HG02763 (cell line): ENCODE data around the gene ANKRD2.
"Not testable (repeated sequence)": the region's sequence is repeated elsewhere in the genome, so short reads cannot be mapped to it uniquely, and the experiment has no call there.

ENCODE experiments used
- ATAC-seq: cut with Tn5 transposase; IDR thresholded peaks from one replicate; pipeline ENCODE4 v1.9.1; 2021; ENCODE audit warnings: mild to moderate bottlenecking, moderate library complexity; ENCODE audit not compliant: unreplicated experiment

The ANKRD2 gene

GRCh38 chr10:97572214-97572989 lies at the start of gene ANKRD2:
Gene ANKRD2, plus strand, starts transcription at chr10:97572779. Its CDS starts 10 bp downstream, at chr10:97572789.
- peak; percentile 59 for ATAC-seq

GRCh38 chr10:97522937-97523336 lies 49.6 kb upstream of the ANKRD2 start:
- no peak for ATAC-seq

DNA sequence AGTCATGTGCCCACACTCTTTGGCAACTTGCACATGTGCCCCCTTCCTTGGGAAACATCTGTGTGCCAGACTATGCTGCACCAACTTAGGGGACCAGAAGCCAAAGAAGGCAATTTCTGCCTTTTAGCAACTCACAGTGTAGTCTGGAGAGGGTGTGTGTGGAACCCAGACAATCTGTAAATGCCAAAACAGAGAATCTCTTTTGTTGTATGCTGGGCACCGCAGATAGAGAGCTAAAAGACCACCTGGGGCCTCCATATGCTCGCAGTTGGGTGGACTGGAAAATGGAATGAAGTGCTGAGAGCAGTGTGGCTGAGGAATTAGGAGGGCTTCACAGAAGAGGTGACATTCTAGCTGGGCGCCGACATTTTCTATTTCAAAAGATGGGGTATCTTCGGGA lies 47.5 kb upstream of the ANKRD2 start:
- no peak for ATAC-seq

DNA sequence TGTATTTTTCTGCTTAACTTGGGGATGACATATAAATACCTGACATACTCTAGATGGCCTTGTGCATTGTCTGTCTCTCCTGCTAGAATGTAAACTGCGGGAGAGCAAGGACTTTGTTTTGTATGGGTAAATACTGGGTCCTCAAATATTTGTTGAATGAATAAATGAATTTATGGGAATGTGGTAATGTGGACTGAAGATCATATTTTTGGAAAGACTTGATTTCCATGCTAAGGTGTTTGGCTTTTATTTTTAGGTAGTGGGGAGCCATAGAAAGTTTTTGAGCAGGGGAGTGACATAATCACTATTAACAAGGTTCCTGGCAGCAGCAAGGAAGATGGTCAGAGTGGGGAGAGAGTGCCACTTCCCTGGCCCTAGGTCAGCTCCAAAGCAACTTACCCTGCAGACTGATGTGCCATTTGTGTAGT lies 46.9 kb upstream of the ANKRD2 start:
- no peak for ATAC-seq

DNA sequence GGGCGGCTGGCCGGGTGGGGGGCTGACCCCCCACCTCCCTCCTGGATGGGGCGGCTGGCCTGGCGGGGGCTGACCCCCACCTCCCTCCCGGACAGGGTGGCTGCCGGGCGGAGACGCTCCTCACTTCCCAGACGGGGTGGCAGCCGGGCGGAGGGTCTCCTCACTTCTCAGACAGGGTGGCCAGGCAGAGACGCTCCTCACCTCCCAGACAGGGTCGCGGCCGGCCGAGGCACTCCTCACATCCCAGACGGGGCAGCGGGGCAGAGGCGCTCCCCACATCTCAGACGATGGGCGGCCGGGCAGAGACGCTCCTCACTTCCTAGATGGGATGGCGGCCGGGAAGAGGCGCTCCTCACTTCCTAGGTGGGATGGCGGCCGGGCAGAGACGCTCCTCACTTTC lies 43.7 kb upstream of the ANKRD2 start:
- not testable (repeated sequence) for ATAC-seq

GRCh38 chr10:97529685-97530465 lies 42.7 kb upstream of the ANKRD2 start:
- no peak for ATAC-seq

- no peak for ATAC-seq
Measured at GRCh38 chr10:97531401-97531986, 41.1 kb upstream of the ANKRD2 start.

- no peak for ATAC-seq
Measured at GRCh38 chr10:97532935-97533671, 39.5 kb upstream of the ANKRD2 start.

DNA sequence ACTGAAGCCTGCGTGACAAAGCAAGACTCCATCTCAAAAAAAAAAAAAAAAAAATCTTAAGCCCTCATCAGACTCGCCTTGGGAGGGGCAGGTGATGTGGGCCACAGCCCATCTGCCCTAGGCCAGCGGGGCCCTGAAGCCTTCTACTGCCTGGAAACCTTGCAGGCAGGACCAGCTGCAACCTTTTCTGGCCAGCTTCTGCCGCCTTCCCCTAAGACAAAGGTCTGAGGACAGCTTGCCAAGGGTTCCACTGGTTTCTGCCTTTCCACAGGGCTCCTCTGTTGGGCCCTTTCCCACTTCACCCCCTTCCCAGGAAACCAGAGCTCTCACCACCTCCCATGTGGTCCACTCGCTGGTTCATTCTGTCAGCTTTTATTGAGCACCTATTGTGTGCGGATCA lies 38.7 kb upstream of the ANKRD2 start:
- no peak for ATAC-seq

- ATAC-seq: no peak
Measured at GRCh38 chr10:97534746-97535367, 37.7 kb upstream of the ANKRD2 start.

GRCh38 chr10:97537186-97537869 lies 35.3 kb upstream of the ANKRD2 start:
- no peak for ATAC-seq

- no peak for ATAC-seq
Measured at GRCh38 chr10:97538411-97538810, 34.2 kb upstream of the ANKRD2 start.

DNA sequence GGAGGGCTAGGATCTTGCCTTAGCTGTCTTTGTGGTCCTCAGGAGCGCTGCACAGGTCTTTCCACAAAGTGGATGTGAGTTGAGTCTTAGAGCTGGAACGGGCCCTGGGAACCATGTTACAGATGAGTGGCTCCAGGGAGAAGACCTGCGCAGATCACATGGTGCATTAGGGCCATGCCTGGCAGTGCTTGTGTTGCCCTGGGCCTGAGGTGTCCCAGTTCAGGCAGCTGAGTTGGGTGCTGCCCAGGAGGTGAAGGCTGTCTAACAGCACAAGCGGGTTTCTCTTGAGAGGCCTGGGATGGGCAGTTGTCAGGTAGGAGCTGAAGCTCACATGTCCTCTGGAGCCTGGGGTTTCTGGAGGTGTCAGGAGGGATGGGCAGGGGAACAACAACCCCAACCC lies 33.7 kb upstream of the ANKRD2 start:
- no peak for ATAC-seq

DNA sequence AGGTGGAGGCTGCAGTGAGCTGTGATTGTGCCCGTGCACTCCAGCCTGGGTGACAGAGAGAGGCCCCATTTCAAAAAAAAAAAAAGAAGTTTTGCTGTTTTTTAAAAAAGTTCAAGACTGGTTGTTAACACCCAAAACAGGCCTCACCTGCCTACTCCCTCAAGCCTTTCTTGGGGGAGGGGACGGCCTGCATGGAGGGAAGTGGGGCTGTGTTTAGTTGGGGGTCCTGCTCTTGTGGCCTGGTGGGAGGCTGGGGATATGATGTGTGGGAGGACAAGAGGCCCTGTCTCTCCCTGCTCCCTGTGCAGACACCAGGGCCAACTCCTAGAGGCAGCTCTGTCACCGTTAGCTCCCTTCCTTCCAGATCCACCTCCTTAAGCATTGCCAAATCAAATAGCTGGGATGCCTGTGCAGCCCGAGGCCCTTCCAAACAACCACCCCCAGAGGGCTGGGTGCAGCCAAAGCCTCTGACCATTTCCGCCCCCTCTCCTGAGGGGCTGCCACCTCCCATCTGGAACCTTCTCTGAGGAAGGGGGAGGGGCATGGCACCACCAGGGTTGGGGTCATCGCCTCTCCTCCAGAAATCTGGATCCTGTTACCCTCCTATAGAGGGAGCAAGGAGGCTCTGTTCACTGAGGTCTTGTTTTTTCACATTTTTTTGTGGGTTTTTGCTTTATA lies 32.9 kb upstream of the ANKRD2 start:
- ATAC-seq: no peak

GRCh38 chr10:97540669-97541500 lies 31.7 kb upstream of the ANKRD2 start:
- ATAC-seq: no peak

- no peak for ATAC-seq
Measured at GRCh38 chr10:97542169-97543024, 30.2 kb upstream of the ANKRD2 start.

DNA sequence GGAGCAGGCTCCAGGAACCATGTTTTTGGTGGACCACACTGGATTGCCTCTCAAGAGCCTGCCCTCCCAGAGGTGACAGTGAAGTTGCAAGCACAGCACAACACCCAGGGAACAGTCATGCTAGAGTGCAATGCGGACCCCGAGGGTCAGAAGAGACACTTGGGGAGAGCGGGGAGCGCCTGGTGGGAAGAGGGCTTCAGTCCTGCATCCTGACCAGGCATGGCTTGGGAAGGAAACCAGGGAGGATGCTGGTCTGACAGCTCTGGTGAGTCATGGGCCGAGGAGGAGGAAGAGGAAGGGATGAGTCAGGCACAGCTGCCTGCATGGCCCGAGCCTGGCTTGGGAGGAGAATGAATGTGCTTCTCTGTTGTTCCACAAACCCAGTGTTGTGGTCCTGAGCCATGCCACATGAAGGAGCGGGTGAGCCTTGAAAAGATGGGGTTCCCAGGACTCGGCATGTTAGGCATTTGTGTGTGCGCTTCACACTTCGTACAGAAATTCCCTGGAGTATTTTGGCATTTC lies 29.5 kb upstream of the ANKRD2 start:
- no peak for ATAC-seq
